GM19043 (cell line): ENCODE results near the gene PTRH1.
A peak's percentile ranks its signal among the peaks of the same experiment; 100 is the strongest.

Experiments used
- ATAC-seq: cut with Tn5 transposase; IDR thresholded peaks from one replicate; pipeline ENCODE4 v1.9.1; 2021; ENCODE audit warnings: low read depth; ENCODE audit not compliant: unreplicated experiment

Gene PTRH1

DNA sequence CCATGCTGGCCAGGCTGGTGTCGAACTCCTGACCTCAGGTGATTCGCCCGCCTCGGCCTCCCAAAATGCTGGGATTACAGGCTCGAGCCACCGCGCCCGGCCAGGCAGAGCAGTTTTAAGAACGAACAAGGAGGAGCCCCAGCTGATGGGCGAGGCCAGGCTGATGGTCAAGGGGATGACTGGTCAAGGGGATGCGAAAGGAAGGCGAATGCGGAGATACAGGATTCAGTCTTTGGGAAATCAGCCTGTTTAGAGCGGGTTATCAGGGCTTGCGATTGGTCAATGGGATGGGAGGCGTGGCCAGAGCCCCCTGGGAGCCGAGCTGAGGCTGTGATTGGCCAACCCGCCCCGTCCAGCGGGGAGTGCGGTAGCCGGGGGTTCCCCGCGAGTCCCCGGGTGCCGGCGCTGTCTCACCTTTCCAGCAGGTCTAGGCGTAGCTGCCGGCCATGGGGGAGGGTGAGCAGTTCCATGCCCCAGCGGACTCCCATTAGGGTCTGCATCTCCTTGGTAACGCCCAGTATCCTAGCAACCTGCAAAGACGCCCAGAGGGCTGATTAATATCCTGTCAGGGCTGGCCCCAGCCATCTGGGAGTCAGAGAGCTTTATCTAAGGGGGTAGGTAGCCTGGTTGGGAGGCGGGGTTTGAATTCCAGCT is 27.1 kb upstream of the PTRH1 start:
- no peak for ATAC-seq

DNA sequence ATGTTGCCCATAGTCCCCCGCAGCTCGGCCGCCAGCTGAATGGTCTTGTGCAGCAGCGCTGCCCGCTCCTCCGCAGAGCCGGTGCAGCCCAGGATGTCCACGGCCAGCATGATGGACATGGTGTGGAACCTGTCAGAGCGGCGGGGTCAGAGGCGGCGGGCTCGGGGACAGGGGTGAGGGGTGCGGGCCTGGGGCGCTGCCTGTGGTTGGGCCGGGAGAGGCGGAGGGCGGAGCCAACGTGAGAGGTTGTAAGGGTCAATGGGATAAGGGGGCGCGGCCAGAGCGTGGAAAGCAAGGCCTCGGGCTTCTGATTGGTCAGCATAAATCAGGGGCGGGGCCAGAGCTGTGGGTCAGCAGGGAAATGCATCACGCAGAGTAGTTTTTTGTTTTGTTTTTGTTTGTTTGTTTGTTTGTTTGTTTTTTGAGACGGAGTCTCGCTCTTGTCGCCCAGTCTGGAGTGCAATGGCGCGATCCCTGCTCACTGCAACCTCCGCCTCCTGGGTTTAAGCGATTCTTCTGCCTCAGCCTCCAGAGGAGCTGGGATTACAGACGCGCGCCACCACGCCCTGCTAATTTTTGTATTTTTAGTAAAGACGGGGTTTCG is 26.5 kb upstream of the PTRH1 start:
- no peak for ATAC-seq

GRCh38 chr9:127739614-127740330 is 24.3 kb upstream of the PTRH1 start:
- no peak for ATAC-seq

DNA sequence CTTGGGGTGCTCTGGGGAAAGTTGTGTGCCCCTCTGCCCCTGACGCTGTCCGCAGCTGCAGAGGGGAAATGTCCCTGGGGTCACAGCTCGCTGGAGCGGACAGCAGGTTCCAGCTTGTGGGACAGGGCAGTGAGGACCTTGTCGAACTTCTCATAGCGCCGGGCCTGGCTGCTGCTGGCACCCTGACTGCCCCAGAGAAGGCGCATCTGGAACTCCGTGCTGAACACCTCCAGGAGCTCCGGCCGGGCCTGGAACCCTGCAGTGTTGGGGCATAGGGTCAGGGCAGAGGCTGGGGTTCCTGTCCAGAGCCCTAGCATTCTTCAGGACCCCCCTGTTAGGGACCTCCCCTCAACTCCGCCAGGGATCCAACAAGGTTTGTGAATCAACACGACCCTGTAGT is 23.2 kb upstream of the PTRH1 start:
- ATAC-seq = no peak

- no peak for ATAC-seq
Observed at GRCh38 chr9:127735530-127736185, 20.2 kb upstream of the PTRH1 start.

DNA sequence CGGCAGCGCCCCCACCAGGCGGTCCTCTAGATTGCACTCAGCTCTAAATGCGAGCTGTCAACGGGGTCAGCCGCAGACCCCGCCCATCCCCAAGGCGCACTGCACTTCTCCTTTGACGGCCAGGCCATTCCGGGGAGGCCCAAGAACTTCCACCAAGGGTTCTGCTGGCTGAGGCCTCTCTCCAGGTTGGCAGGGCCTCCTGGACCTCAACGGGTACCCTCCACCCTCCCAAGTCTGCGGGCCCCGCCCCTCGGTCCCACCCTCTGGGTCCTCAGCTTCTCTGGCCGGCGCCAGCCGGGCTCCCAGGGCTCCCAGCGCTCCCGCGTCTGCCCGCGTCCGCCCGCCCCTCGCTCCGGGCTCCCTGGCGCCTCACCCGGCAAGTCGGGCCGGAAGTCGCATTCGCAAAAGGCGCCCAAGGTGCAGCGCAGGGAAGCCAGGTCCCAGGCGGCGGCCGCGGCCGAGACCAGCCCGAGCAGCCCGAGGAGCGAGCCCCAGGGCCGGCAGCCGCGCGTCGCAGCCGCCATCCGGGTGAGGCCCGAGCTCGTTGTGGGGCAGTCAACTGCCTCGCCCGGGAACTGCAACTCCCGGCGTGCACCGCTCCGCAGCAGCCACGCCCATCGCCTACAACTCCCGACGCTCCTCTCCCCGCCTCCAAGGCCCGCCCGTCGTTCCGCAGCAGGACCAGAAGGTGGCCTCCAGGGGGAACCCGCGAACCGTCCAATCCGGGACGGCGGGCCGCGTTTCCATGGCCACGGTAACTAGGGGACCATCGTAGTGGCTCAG is 19.5 kb upstream of the PTRH1 start, which contains the start of gene TOR2A:
Gene TOR2A, minus strand, starts transcription at position 548 of the 783 bp plus-strand sequence. Its CDS starts 24 bp downstream, at position 524.
- ATAC-seq = peak; percentile 88

DNA sequence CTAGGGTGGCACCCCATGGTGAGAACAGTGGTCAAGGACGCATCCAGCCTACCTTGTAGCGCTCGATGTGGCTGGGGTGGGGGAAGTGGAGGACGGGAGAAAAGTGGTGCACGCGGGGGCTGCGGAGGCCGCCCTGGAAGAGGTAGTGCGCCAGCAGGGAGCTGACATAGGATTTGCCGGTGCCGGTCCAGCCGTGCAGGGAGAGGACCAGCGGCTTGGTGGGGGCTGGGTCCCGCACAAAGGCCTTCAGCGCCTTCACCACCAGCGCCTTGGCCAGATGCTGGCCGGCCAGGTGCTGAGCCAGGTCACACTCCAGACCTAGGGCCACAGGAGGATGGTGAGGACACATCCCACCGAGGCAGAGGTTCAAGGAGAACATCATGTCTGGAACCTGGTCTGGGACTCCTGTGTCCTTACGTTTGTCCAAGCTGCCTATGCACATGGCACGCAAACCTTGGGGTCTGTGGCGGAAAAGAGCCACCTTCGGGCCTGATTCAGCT is 18.8 kb upstream of the PTRH1 start:
- ATAC-seq = no peak

DNA sequence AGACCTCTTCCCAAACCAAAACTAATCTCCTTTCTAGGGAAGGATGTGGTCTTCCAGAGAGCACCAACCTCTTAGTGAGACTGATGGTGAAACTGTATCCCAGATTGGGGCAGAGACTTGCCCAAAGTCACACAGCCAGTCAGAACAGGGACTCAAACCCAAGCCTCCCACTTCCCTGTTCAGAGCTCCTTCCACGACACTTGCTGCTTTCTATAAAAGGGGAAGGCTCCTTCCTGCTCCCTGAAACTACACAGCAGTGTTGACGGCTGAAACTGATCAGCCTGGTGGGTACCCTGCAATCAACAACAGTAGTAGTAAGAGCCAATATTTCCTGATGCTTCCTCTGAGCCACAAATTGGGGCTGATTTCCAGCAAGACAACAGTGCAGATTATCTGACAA is 18.2 kb upstream of the PTRH1 start:
- ATAC-seq = no peak

GRCh38 chr9:127732444-127732843 is 17.0 kb upstream of the PTRH1 start:
- ATAC-seq = no peak

DNA sequence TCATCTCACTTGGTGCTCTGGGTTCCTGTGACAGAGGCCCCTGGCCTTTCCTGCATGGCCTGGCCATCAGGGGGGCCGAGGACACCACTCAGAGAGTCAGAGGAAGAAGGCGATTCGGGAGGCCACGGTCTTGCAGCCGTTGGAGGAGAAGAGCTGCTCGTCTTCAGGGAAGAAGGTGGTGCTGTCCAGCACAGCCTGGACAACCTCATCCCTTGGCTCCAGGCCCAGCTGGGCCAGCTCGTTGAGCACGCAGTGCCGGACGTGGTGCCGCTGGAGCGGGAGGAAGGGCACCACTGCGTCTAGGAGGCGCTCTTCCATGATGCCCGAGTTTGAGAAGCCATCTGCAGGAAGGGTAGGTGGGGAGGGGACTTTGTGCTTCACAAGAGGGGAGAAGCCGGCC is 16.5 kb upstream of the PTRH1 start:
- no peak for ATAC-seq

- ATAC-seq = no peak
Observed at GRCh38 chr9:127730799-127731410, 15.4 kb upstream of the PTRH1 start.

DNA sequence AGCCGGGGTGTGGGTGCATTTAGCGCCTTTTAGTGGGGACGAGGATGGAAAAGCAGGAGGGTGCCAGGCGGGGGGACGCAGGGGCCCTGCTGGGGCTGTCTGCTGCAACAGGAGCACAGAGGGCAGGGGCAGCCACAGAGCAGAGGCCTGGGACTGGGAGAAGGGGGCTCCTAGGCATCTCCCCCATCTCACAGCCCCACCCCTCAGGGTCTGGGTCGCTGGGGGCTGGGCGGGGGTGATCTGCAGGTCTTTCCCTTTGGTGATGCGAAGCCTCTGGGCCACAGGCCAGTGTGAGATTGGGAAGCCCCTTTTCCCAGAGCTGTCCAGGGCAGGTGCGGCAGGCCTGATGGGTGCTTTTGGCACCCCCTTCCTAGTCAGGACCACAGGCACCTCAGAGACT is 14.8 kb upstream of the PTRH1 start:
- ATAC-seq = no peak

GRCh38 chr9:127729522-127730256 is 14.2 kb upstream of the PTRH1 start:
- ATAC-seq = no peak

GRCh38 chr9:127728808-127729207 is 13.3 kb upstream of the PTRH1 start:
- ATAC-seq = no peak

- no peak for ATAC-seq
Observed at GRCh38 chr9:127726871-127727270, 11.4 kb upstream of the PTRH1 start.

DNA sequence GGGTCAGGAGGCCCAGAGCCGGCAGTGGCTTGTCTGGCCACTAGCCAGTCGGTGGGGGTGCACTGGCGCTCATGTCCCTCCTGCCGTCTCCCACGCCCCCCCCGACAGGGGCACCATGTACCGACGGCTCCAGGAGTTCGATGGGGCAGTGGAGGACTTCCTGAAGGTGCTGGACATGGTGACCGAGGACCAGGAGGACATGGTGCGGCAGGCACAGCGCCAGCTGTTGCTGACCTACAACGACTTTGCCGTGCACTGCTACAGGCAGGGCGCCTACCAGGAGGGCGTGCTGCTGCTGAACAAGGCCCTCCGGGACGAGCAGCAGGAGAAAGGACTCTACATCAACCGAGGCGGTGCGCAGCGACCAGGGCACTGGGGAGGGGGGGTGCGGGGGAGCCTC is 8.5 kb upstream of the PTRH1 start:
- ATAC-seq = no peak

DNA sequence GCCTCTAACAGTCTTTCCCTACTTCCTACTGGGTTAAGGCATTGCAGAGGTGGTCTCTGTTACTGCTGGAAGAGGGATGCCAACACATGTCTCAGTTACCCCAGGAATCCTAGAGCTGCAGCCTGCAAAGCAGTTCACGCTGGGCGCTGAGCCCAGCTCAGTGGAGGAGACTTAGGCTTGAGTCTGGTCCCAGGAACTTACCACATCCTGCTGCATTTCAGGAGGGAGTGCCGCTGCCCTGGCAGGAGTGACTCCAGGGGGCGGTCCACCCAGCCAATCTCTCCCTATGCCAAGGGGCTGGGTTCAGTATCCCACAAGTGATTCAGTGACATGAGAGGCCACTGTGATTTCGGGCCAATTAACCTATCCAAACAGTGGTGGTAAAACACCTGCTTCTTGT is 8.0 kb upstream of the PTRH1 start:
- ATAC-seq = no peak

- no peak for ATAC-seq
Observed at GRCh38 chr9:127723013-127723412, 7.5 kb upstream of the PTRH1 start.

- no peak for ATAC-seq
Observed at GRCh38 chr9:127722055-127722745, 6.7 kb upstream of the PTRH1 start.
